Neural cell (in vitro differentiated cells): ENCODE data around the gene CYB5RL. TPM values are rescaled to one million over a fixed set of nuclear protein-coding genes. Genes with fewer than 3 reads are reported as not detected.

Experiments
- H2AFZ ChIP-seq: fragments of 200-600, 300-800 bp; sonication (generic), shearing (Covaris generic); 2 replicates; pipeline ENCODE4 v1.6.0; 2014; ENCODE audit warnings: low read depth, mild to moderate bottlenecking, antibody characterized with exemption, low read length, moderate library complexity
- H3F3A ChIP-seq: fragments of 200-600 bp; shearing (Covaris generic); 2 replicates; pipeline ENCODE4 v1.6.1; 2016; ENCODE audit warnings: mild to moderate bottlenecking, moderate library complexity, mixed read lengths, antibody characterized with exemption, low read length; ENCODE audit not compliant: insufficient read depth, poor library complexity, severe bottlenecking
- H3K27ac ChIP-seq: fragments of 200-600, 300-800 bp; sonication (generic), shearing (Covaris generic); 2 replicates; pipeline ENCODE4 v1.5.1; 2014; ENCODE audit warnings: mild to moderate bottlenecking, low read length, moderate library complexity
- H3K27me3 ChIP-seq: fragments of 300-800, 200-600 bp; sonication (generic), shearing (Covaris generic); 2 replicates; pipeline ENCODE4 v1.6.0; 2014; ENCODE audit warnings: mild to moderate bottlenecking, low read depth, low read length, moderate library complexity; ENCODE audit not compliant: insufficient read depth
- H3K36me3 ChIP-seq: fragments of 300-800, 200-600 bp; sonication (generic), shearing (Covaris generic); 2 replicates; pipeline ENCODE4 v1.5.1; 2014; ENCODE audit warnings: mild to moderate bottlenecking, antibody characterized with exemption, low read length, moderate library complexity; ENCODE audit not compliant: insufficient read depth
- H3K4me2 ChIP-seq: fragments of 300-800, 200-600 bp; sonication (generic), shearing (Covaris generic); 2 replicates; pipeline ENCODE4 v1.6.0; 2014; ENCODE audit warnings: mild to moderate bottlenecking, low read length
- H3K4me3 ChIP-seq: fragments of 300-800, 200-600 bp; sonication (generic), shearing (Covaris generic); 2 replicates; pipeline ENCODE4 v1.5.1; 2014; ENCODE audit warnings: mild to moderate bottlenecking, low read length, moderate library complexity
- H3K79me2 ChIP-seq: fragments of 200-600 bp; shearing (Covaris generic); replicated peaks from 2 replicates; pipeline ENCODE4 v1.6.0; 2014; ENCODE audit warnings: mild to moderate bottlenecking, low read length, moderate library complexity; ENCODE audit not compliant: insufficient read depth
- H3K9ac ChIP-seq: fragments of 300-800, 200-600 bp; sonication (generic), shearing (Covaris generic); 2 replicates; pipeline ENCODE4 v1.6.1; 2016; ENCODE audit warnings: mild to moderate bottlenecking, low read length, mixed read lengths
- H3K9me2 ChIP-seq: fragments of 200-600 bp; shearing (Covaris generic); 2 replicates; pipeline ENCODE4 v1.6.1; 2016; ENCODE audit warnings: mild to moderate bottlenecking, low read length, mixed read lengths; ENCODE audit not compliant: insufficient read depth
- H3K9me3 ChIP-seq: fragments of 200-600, 300-800 bp; sonication (generic), shearing (Covaris generic); 2 replicates; pipeline ENCODE4 v1.6.1; 2016; ENCODE audit warnings: mild to moderate bottlenecking, mixed run types, low read length, moderate library complexity, mixed read lengths
- H4K20me1 ChIP-seq: fragments of 200-600 bp; shearing (Covaris generic); 2 replicates; pipeline ENCODE4 v1.6.1; 2016; ENCODE audit warnings: mild to moderate bottlenecking, mixed run types; ENCODE audit not compliant: insufficient read depth
- CTCF ChIP-seq: fragments of 450-650 bp; IDR thresholded peaks from 2 replicates; pipeline ENCODE4 v1.5.1; 2014; ENCODE audit warnings: antibody characterized with exemption, mild to moderate bottlenecking, moderate library complexity; ENCODE audit not compliant: poor library complexity, severe bottlenecking
- EP300 ChIP-seq: fragments of 450-650 bp; conservative IDR thresholded peaks from 2 replicates; pipeline ENCODE4 v1.6.1; 2014; ENCODE audit warnings: antibody characterized with exemption, mild to moderate bottlenecking, moderate library complexity; ENCODE audit not compliant: poor library complexity, severe bottlenecking
- EZH2 ChIP-seq: fragments of 200-600, 300-800 bp; shearing (Covaris generic), sonication (generic); IDR thresholded peaks from 2 replicates; pipeline ENCODE4 v1.6.1; 2014; ENCODE audit warnings: antibody characterized with exemption, low read length, borderline replicate concordance, mild to moderate bottlenecking; ENCODE audit not compliant: insufficient read depth, poor library complexity, severe bottlenecking
- MXI1 ChIP-seq: fragments of 450-650 bp; conservative IDR thresholded peaks from 2 replicates; pipeline ENCODE4 v1.6.1; 2014; ENCODE audit warnings: antibody characterized with exemption, mild to moderate bottlenecking; ENCODE audit not compliant: poor library complexity, severe bottlenecking
- POLR2AphosphoS5 ChIP-seq: IDR thresholded peaks from 2 replicates; pipeline ENCODE4 v1.6.1; 2012
- RAD21 ChIP-seq: fragments of 450-650 bp; conservative IDR thresholded peaks from 2 replicates; pipeline ENCODE4 v1.6.1; 2014; ENCODE audit warnings: antibody characterized with exemption, mild to moderate bottlenecking, moderate library complexity
- REST ChIP-seq: IDR thresholded peaks from 2 replicates; pipeline ENCODE4 v1.6.1; 2012; ENCODE audit warnings: borderline replicate concordance
- SMC3 ChIP-seq: fragments of 450-650 bp; conservative IDR thresholded peaks from 2 replicates; pipeline ENCODE4 v1.6.1; 2014; ENCODE audit warnings: antibody characterized with exemption, mild to moderate bottlenecking, moderate library complexity; ENCODE audit not compliant: poor library complexity
- TAF1 ChIP-seq: IDR thresholded peaks from 2 replicates; pipeline ENCODE4 v1.6.1; 2012; ENCODE audit warnings: low read depth
- polyA plus RNA-seq: library from polyadenylated mRNA; depleted of rRNA; stranded (reverse); fragments of >200 nt; gene quantifications from 2 replicates; pipeline ENCODE4 v1.2.3, GENCODE V29; 2014

CYB5RL gene
- polyA plus RNA-seq, 1 donor from 2014 or later = 1.6 TPM

- H3K36me3 ChIP-seq = peaks cover 9% of the 10 kb centered on the region
- no peaks in the 10 kb centered on the region for H3K27me3 ChIP-seq
- no peak overlapping the region for H3K4me2 ChIP-seq
- H3K9ac ChIP-seq = no peak overlapping the region
- H3K9me2 ChIP-seq = no peaks in the 10 kb centered on the region
- no peaks in the 10 kb centered on the region for H3K79me2 ChIP-seq
- H3K4me3 ChIP-seq = no peak overlapping the region
- no peaks in the 10 kb centered on the region for H4K20me1 ChIP-seq
- TF ChIP-seq POLR2AphosphoS5 (peak; percentile 27), TAF1 (no peak), EZH2 (no peak), MXI1 (no peak)
- no peak overlapping the region for H2AFZ ChIP-seq
- H3F3A ChIP-seq = no peaks in the 10 kb centered on the region
- no peaks in the 10 kb centered on the region for H3K9me3 ChIP-seq
- H3K27ac ChIP-seq = no peak overlapping the region
Observed at GRCh38 chr1:54220004-54220811, 20.4 kb upstream of the CYB5RL start.

GRCh38 chr1:54219688-54220003 lies 19.8 kb upstream of the CYB5RL start:
- Histone ChIP-seq H3K27ac (no peak overlapping the region), H3K36me3 (peaks cover 9% of the 10 kb centered on the region), H3K27me3 (no peaks in the 10 kb centered on the region), H2AFZ (no peak overlapping the region), H3K9ac (no peak overlapping the region), H3K9me2 (no peaks in the 10 kb centered on the region), H3K9me3 (no peaks in the 10 kb centered on the region), H3K79me2 (no peaks in the 10 kb centered on the region), H3F3A (no peaks in the 10 kb centered on the region), H3K4me2 (no peak overlapping the region), H4K20me1 (no peaks in the 10 kb centered on the region), H3K4me3 (no peak overlapping the region)
- TF ChIP-seq SMC3 (no peak), TAF1 (no peak), EP300 (no peak), POLR2AphosphoS5 (no peak), RAD21 (no peak), REST (no peak), EZH2 (no peak), CTCF (no peak), MXI1 (no peak)
